A549 (cell line): Measurements from ENCODE around the gene SELENBP1. TPM values are rescaled to one million over a fixed set of nuclear protein-coding genes. Genes with fewer than 3 reads are reported as not detected.

Experiments used
- ATAC-seq, 2 experiments: fragments of 200-7000 bp in 1 of 2; fragments of >200 bp in 1 of 2; cut with Nextera tagmentation in 1 of 2; cut with Tn5 transposase in 1 of 2; 3 replicates each; pipeline versions ENCODE4 v1.8.0 to v1.9.1; 2018 to 2020; ENCODE audit warnings: mild to moderate bottlenecking in 1 of 2, moderate library complexity in 1 of 2
- CTCF ChIA-PET: fragments of 300-600 bp; sonication (Branson Sonifier 250); formaldehyde crosslinking; extraction: SDS; loops from one replicate; lab custom pipeline; 2021; ENCODE audit warnings: antibody characterized with exemption, inconsistent platforms; lab: Yijun Ruan, JAX
- POLR2A ChIA-PET: fragments of 350-600 bp; formaldehyde crosslinking; extraction: SDS; loops from one replicate; lab custom pipeline; 2021; ENCODE audit warnings: antibody characterized with exemption, inconsistent platforms; lab: Yijun Ruan, JAX
- DNase-seq, 2 experiments: peaks; one replicate each; pipeline versions ENCODE4 v3.0.0 to v3.0.0-alpha.2; 2011 to 2016; ENCODE audit warnings: low read depth in 1 of 2, low spot score in 1 of 2
- FAIRE-seq: peaks from 2 replicates; lab custom pipeline; 2011; peaks lifted over from hg19 to GRCh38; lab: Jason Lieb, UNC
- H3K27ac ChIP-seq, 2 experiments: fragments of >200 bp; sonication (Bioruptor Twin); formaldehyde crosslinking; 3 replicates each; pipeline ENCODE4 v1.5.1; 2016 to 2017
- H3K4me1 ChIP-seq: fragments of >200 bp; sonication (Bioruptor Twin); formaldehyde crosslinking; 3 replicates; pipeline ENCODE4 v1.6.1; 2016
- H3K4me2 ChIP-seq: fragments of >200 bp; sonication (Bioruptor Twin); formaldehyde crosslinking; 3 replicates; pipeline ENCODE4 v1.6.1; 2016
- H3K4me3 ChIP-seq: fragments of >200 bp; sonication (Bioruptor Twin); formaldehyde crosslinking; 3 replicates; pipeline ENCODE4 v1.5.1; 2016
- H3K9me3 ChIP-seq: fragments of >200 bp; sonication (Bioruptor Twin); formaldehyde crosslinking; 3 replicates; pipeline ENCODE4 v1.6.1; 2016
- ESRRA ChIP-seq: fragments of 150-350 bp; IDR thresholded peaks from 2 replicates; pipeline ENCODE4 v1.6.1; 2014; ENCODE audit warnings: mild to moderate bottlenecking, low read length, borderline replicate concordance
- RAD21 ChIP-seq, 2 experiments: fragments of >200 bp in 1 of 2; sonication (Bioruptor Twin) in 1 of 2; formaldehyde crosslinking in 1 of 2; IDR thresholded peaks in 1 of 2; conservative IDR thresholded peaks in 1 of 2; 2 replicates in 1 of 2; 3 replicates in 1 of 2; pipeline ENCODE4 v1.6.1; 2012 to 2018; ENCODE audit warnings: inconsistent platforms in 1 of 2
- REST ChIP-seq: fragments of 200-600 bp; sonication (generic); IDR thresholded peaks from 2 replicates; pipeline ENCODE4 v1.6.1; 2016; ENCODE audit warnings: antibody characterized with exemption, mild to moderate bottlenecking, moderate library complexity
- TFCP2L1 ChIP-seq: fragments of 250-450 bp; sonication (Bioruptor Pico); IDR thresholded peaks from 2 replicates; pipeline ENCODE4 v1.5.0; 2021; ENCODE audit warnings: mild to moderate bottlenecking
- USF2 ChIP-seq: fragments of 450-650 bp; IDR thresholded peaks from 2 replicates; pipeline ENCODE4 v1.6.1; 2014; ENCODE audit warnings: antibody characterized with exemption
- ZSCAN20 ChIP-seq: fragments of 250-450 bp; sonication (Bioruptor Pico); IDR thresholded peaks from 2 replicates; pipeline ENCODE4 v1.8.0; 2022; ENCODE audit warnings: mild to moderate bottlenecking, moderate library complexity
- WGBS: methylation state at CpG from one replicate; pipeline ENCODE4 v1.1.6; 2017; ENCODE audit errors: missing lambda C conversion rate; 5-methylcytosine and 5-hydroxymethylcytosine counted together
- polyA plus RNA-seq, 4 experiments: library from polyadenylated mRNA; depleted of rRNA in 3 of 4; stranded (reverse); fragments of >200 nt; fragmentation: RNase III in 1 of 4; extraction: RNeasy Plus Mini Kit Qiagen cat#74134 plus additional on column Dnase treatment in 1 of 4; gene quantifications; 2 replicates in 3 of 4; 3 replicates in 1 of 4; pipeline ENCODE4 v1.2.3, GENCODE V29; 2011 to 2017

SELENBP1 gene
- polyA plus RNA-seq, 2 of the 4 experiments (the other 2 are of a cell fraction), result 12.8 to 28.6 TPM

GRCh38 chr1:151318975-151319374 lies 53.5 kb downstream of the SELENBP1 start:
- Histone ChIP-seq H3K4me2 (no peak overlapping the region), H3K4me1 (peaks cover 10% of the 10 kb centered on the region), H3K4me3 (no peak overlapping the region), H3K9me3 (no peaks in the 10 kb centered on the region), H3K27ac (no peak overlapping the region)
- POLR2A ChIA-PET, result no interaction called here
- ATAC-seq (no peak), DNase-seq (no peak), FAIRE-seq (no peak)
- TF ChIP-seq TFCP2L1 (CRISPR knock-in tag) (no peak), ESRRA (no peak), RAD21 (conservative IDR thresholded peaks at IDR 0.05 in 1 of 2, IDR thresholded peaks at IDR 0.05 in 1 of 2) (no peak)
- CTCF ChIA-PET, result interaction anchor here (42.1 kb wide), 1 partner anchor 22 kb away, joined by 831 read pairs; no protein-coding TSS in a partner anchor
- WGBS, result 84% methylated on average over 3 of the region's 3 CpGs

- ATAC-seq (no peak), DNase-seq (no peak), FAIRE-seq (no peak)
- no peak overlapping the region for H3K27ac ChIP-seq
- no peak overlapping the region for H3K4me3 ChIP-seq
- TF ChIP-seq ZSCAN20 (CRISPR knock-in tag) (no peak), USF2 (no peak), REST (no peak)
- no peak overlapping the region for H3K4me2 ChIP-seq
- no peaks in the 10 kb centered on the region for H3K9me3 ChIP-seq
- peaks cover 41% of the 10 kb centered on the region for H3K4me1 ChIP-seq
- CTCF ChIA-PET, result interaction anchor here (0.5 to 42.1 kb wide), 5 partner anchors 10 to 244 kb away, joined by 3 to 831 read pairs (median 9); partner anchors contain the start of gene PI4KB
- POLR2A ChIA-PET, result interaction anchor here (1.4 kb wide), 1 partner anchor 12 kb away, joined by 4 read pairs; no protein-coding TSS in a partner anchor
- 96% methylated on average over 17 of the region's 17 CpGs for WGBS
Observed at GRCh38 chr1:151315565-151316235, 56.8 kb downstream of the SELENBP1 start.

Other genes with a start within 250 kb of the SELENBP1 start
- gene SEMA6C, start 226.1 kb downstream of the SELENBP1 start, polyA plus RNA-seq (2011; rRNA removed), result 1.3 and 1.7 TPM in 2 replicates
- 1.5 to 2.5 TPM (median 1.6 TPM) in 3 replicates for gene SEMA6C, start 226.1 kb downstream of the SELENBP1 start, polyA plus RNA-seq (2017; fragmentation: RNase III; extraction: RNeasy Plus Mini Kit Qiagen cat#74134 plus additional on column Dnase treatment)
- not detected in 2 replicates for gene TNFAIP8L2, start 216.1 kb downstream of the SELENBP1 start, polyA plus RNA-seq (2011; rRNA removed)
- gene TNFAIP8L2, start 216.1 kb downstream of the SELENBP1 start, polyA plus RNA-seq (2017; fragmentation: RNase III; extraction: RNeasy Plus Mini Kit Qiagen cat#74134 plus additional on column Dnase treatment), result not detected in 3 replicates
- gene LYSMD1, start 206.8 kb downstream of the SELENBP1 start, polyA plus RNA-seq (2011; rRNA removed), result 10.5 and 11.6 TPM in 2 replicates
- gene LYSMD1, start 206.8 kb downstream of the SELENBP1 start, polyA plus RNA-seq (2017; fragmentation: RNase III; extraction: RNeasy Plus Mini Kit Qiagen cat#74134 plus additional on column Dnase treatment), result 7.0 to 7.3 TPM (median 7.3 TPM) in 3 replicates
- 27.9 and 29.3 TPM in 2 replicates for gene SCNM1, start 206.6 kb downstream of the SELENBP1 start, polyA plus RNA-seq (2011; rRNA removed)
- gene SCNM1, start 206.6 kb downstream of the SELENBP1 start, polyA plus RNA-seq (2017; fragmentation: RNase III; extraction: RNeasy Plus Mini Kit Qiagen cat#74134 plus additional on column Dnase treatment), result 29.5 to 31.7 TPM (median 30.9 TPM) in 3 replicates
- 0.30 TPM in 1 of 2 replicates, not detected in the other for gene TMOD4, start 196.7 kb downstream of the SELENBP1 start, polyA plus RNA-seq (2011; rRNA removed)
- gene TMOD4, start 196.7 kb downstream of the SELENBP1 start, polyA plus RNA-seq (2017; fragmentation: RNase III; extraction: RNeasy Plus Mini Kit Qiagen cat#74134 plus additional on column Dnase treatment), result 0.29 to 0.49 TPM in 2 of 3 replicates, not detected in the other
- gene VPS72, start 182.5 kb downstream of the SELENBP1 start, polyA plus RNA-seq (2011; rRNA removed), result 64.4 and 81.2 TPM in 2 replicates
- 49.7 to 50.8 TPM (median 49.8 TPM) in 3 replicates for gene VPS72, start 182.5 kb downstream of the SELENBP1 start, polyA plus RNA-seq (2017; fragmentation: RNase III; extraction: RNeasy Plus Mini Kit Qiagen cat#74134 plus additional on column Dnase treatment)
- gene PIP5K1A, start 174.2 kb downstream of the SELENBP1 start, polyA plus RNA-seq (2011; rRNA removed), result 129 and 183 TPM in 2 replicates
- gene PIP5K1A, start 174.2 kb downstream of the SELENBP1 start, polyA plus RNA-seq (2017; fragmentation: RNase III; extraction: RNeasy Plus Mini Kit Qiagen cat#74134 plus additional on column Dnase treatment), result 46.8 to 50.0 TPM (median 49.4 TPM) in 3 replicates
- 241 and 265 TPM in 2 replicates for gene PSMD4, start 118.0 kb downstream of the SELENBP1 start, polyA plus RNA-seq (2011; rRNA removed)
- gene PSMD4, start 118.0 kb downstream of the SELENBP1 start, polyA plus RNA-seq (2017; fragmentation: RNase III; extraction: RNeasy Plus Mini Kit Qiagen cat#74134 plus additional on column Dnase treatment), result 207 to 218 TPM (median 210 TPM) in 3 replicates
- gene ZNF687, start 90.4 kb downstream of the SELENBP1 start, polyA plus RNA-seq (2011; rRNA removed), result 14.0 and 14.3 TPM in 2 replicates
- 16.3 to 18.4 TPM (median 17.5 TPM) in 3 replicates for gene ZNF687, start 90.4 kb downstream of the SELENBP1 start, polyA plus RNA-seq (2017; fragmentation: RNase III; extraction: RNeasy Plus Mini Kit Qiagen cat#74134 plus additional on column Dnase treatment)
- gene PI4KB, start 45.3 kb downstream of the SELENBP1 start, polyA plus RNA-seq (2011; rRNA removed), result 34.4 and 37.7 TPM in 2 replicates
- gene PI4KB, start 45.3 kb downstream of the SELENBP1 start, polyA plus RNA-seq (2017; fragmentation: RNase III; extraction: RNeasy Plus Mini Kit Qiagen cat#74134 plus additional on column Dnase treatment), result 26.3 to 27.6 TPM (median 26.8 TPM) in 3 replicates
- 55.9 and 70.0 TPM in 2 replicates for gene RFX5, start 25.5 kb downstream of the SELENBP1 start, polyA plus RNA-seq (2011; rRNA removed)
- gene RFX5, start 25.5 kb downstream of the SELENBP1 start, polyA plus RNA-seq (2017; fragmentation: RNase III; extraction: RNeasy Plus Mini Kit Qiagen cat#74134 plus additional on column Dnase treatment), result 49.7 to 60.1 TPM (median 59.2 TPM) in 3 replicates
- gene PSMB4, start 26.9 kb upstream of the SELENBP1 start, polyA plus RNA-seq (2011; rRNA removed), result 405 and 431 TPM in 2 replicates
- gene PSMB4, start 26.9 kb upstream of the SELENBP1 start, polyA plus RNA-seq (2017; fragmentation: RNase III; extraction: RNeasy Plus Mini Kit Qiagen cat#74134 plus additional on column Dnase treatment), result 366 to 384 TPM (median 383 TPM) in 3 replicates
- 44.1 and 64.0 TPM in 2 replicates for gene POGZ, start 86.8 kb upstream of the SELENBP1 start, polyA plus RNA-seq (2011; rRNA removed)
- 20.8 to 22.0 TPM (median 21.9 TPM) in 3 replicates for gene POGZ, start 86.8 kb upstream of the SELENBP1 start, polyA plus RNA-seq (2017; fragmentation: RNase III; extraction: RNeasy Plus Mini Kit Qiagen cat#74134 plus additional on column Dnase treatment)
- gene CGN, start 138.7 kb upstream of the SELENBP1 start, polyA plus RNA-seq (2011; rRNA removed), result 1.8 and 2.1 TPM in 2 replicates
- 2.3 to 3.0 TPM (median 2.4 TPM) in 3 replicates for gene CGN, start 138.7 kb upstream of the SELENBP1 start, polyA plus RNA-seq (2017; fragmentation: RNase III; extraction: RNeasy Plus Mini Kit Qiagen cat#74134 plus additional on column Dnase treatment)
- 24.5 and 27.5 TPM in 2 replicates for gene TUFT1, start 167.6 kb upstream of the SELENBP1 start, polyA plus RNA-seq (2011; rRNA removed)
- 21.1 to 31.1 TPM (median 26.7 TPM) in 3 replicates for gene TUFT1, start 167.6 kb upstream of the SELENBP1 start, polyA plus RNA-seq (2017; fragmentation: RNase III; extraction: RNeasy Plus Mini Kit Qiagen cat#74134 plus additional on column Dnase treatment)
- gene SNX27, start 239.3 kb upstream of the SELENBP1 start, polyA plus RNA-seq (2011; rRNA removed), result 29.1 and 30.5 TPM in 2 replicates
- 11.0 to 13.6 TPM (median 12.8 TPM) in 3 replicates for gene SNX27, start 239.3 kb upstream of the SELENBP1 start, polyA plus RNA-seq (2017; fragmentation: RNase III; extraction: RNeasy Plus Mini Kit Qiagen cat#74134 plus additional on column Dnase treatment)